ENCODE data around the gene PPP2R2B. TPM values are rescaled to one million over a fixed set of nuclear protein-coding genes. Genes with fewer than 3 reads are reported as not detected.

PPP2R2B gene
- total RNA-seq, 1 experiment from 2014 or later, result not detected

DNA sequence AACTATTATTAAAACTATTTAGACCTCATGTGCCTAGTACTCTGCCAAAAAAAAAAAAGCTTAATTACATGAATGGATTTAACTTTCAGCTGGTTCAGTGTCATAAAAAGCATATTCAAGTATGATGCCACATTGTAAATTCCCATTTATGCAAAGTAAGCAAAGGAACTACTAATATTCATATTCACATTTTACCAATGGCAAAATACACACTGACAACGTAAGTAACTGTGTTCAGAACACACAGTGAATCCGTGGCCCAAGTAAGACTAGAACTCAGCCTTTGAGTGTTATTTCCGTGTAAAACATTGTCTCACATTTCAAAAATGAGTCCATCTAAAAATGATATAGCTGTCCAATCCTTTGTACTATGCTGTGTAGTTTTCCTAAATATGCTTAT, 56.8 kb downstream of the PPP2R2B start:
- intact Hi-C loops (cut with micrococcal nuclease), result no loop called here
- H3K4me2 ChIP-seq (ENCODE audit: low read length), result no peak overlapping the region
- TF ChIP-seq EZH2phosphoT487 (IDR thresholded peaks at IDR 0.05; ENCODE audit: borderline replicate concordance, low read length), result no peak
- TF ChIP-seq EZH2 (IDR thresholded peaks at IDR 0.05; ENCODE audit: low read length, unreplicated experiment), result no peak
- TF ChIP-seq, protein P1, sequence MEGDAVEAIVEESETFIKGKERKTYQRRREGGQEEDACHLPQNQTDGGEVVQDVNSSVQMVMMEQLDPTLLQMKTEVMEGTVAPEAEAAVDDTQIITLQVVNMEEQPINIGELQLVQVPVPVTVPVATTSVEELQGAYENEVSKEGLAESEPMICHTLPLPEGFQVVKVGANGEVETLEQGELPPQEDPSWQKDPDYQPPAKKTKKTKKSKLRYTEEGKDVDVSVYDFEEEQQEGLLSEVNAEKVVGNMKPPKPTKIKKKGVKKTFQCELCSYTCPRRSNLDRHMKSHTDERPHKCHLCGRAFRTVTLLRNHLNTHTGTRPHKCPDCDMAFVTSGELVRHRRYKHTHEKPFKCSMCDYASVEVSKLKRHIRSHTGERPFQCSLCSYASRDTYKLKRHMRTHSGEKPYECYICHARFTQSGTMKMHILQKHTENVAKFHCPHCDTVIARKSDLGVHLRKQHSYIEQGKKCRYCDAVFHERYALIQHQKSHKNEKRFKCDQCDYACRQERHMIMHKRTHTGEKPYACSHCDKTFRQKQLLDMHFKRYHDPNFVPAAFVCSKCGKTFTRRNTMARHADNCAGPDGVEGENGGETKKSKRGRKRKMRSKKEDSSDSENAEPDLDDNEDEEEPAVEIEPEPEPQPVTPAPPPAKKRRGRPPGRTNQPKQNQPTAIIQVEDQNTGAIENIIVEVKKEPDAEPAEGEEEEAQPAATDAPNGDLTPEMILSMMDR (conservative IDR thresholded peaks at IDR 0.05; ENCODE audit: low read depth, low read length), result no peak
- CTCF ChIA-PET, result no interaction called here
- POLR2A ChIA-PET (ENCODE audit: unreplicated experiment), result no interaction called here
- H3K79me2 ChIP-seq (ENCODE audit: low read length), result no peaks in the 10 kb centered on the region
- no peaks in the 10 kb centered on the region for H3K9me3 ChIP-seq (ENCODE audit: low read length)
- no peaks in the 10 kb centered on the region for H3F3A ChIP-seq (ENCODE audit: low read length, unreplicated experiment)
- 0 out of 2 replicates have a peak, but pooled peaks cover 4% of the 10 kb centered on the region for H3K27me3 ChIP-seq (ENCODE audit: low read length)
- BruUV-seq (replicated peaks), result no TSS peak
- H3K36me3 ChIP-seq (ENCODE audit: low read depth, low read length), result no peaks in the 10 kb centered on the region
- DNase-seq, result no peak
- no peak overlapping the region for H2AFZ ChIP-seq (ENCODE audit: low read length)
- H3K27ac ChIP-seq (ENCODE audit: low read length), result no peak overlapping the region
- H3K9ac ChIP-seq (ENCODE audit: low read length), result no peak overlapping the region
- no peak overlapping the region for H3K4me3 ChIP-seq (ENCODE audit: low read length)
- H4K20me1 ChIP-seq (ENCODE audit: low read length), result no peaks in the 10 kb centered on the region
- ATAC-seq, result no peak
- no peaks in the 10 kb centered on the region for H3K9me2 ChIP-seq (replicated peaks; ENCODE audit: low read length)
- H3K4me1 ChIP-seq (ENCODE audit: insufficient read depth, low read length), result no peaks in the 10 kb centered on the region

DNA sequence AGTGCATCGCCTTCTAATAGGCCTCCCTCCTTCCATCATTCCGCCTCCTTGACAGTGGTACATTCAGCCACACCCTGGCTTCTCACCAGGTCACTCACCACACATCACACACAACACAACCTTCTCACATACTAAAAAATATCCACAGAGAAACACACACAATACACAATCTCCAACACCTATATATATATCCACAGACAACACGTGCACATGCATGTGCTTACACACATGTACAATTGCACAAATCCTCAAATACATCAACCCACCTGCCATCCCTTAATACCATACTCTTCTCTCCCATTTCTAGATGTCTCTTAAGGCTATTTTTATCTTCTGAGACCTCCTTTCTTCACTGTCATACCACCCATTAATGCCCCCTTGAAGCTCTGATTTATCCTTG, 57.6 kb downstream of the PPP2R2B start:
- TF ChIP-seq, protein P1 (conservative IDR thresholded peaks at IDR 0.05; ENCODE audit: low read depth, low read length), result no peak
- TF ChIP-seq EZH2phosphoT487 (IDR thresholded peaks at IDR 0.05; ENCODE audit: borderline replicate concordance, low read length), result no peak
- no peak for TF ChIP-seq EZH2 (IDR thresholded peaks at IDR 0.05; ENCODE audit: low read length, unreplicated experiment)
- H4K20me1 ChIP-seq (ENCODE audit: low read length), result no peaks in the 10 kb centered on the region
- H2AFZ ChIP-seq (ENCODE audit: low read length), result no peak overlapping the region
- H3K9ac ChIP-seq (ENCODE audit: low read length), result no peak overlapping the region
- H3K27ac ChIP-seq (ENCODE audit: low read length), result no peak overlapping the region
- no peak overlapping the region for H3K4me3 ChIP-seq (ENCODE audit: low read length)
- DNase-seq, result no peak
- no peak for ATAC-seq
- no peaks in the 10 kb centered on the region for H3K4me1 ChIP-seq (ENCODE audit: insufficient read depth, low read length)
- intact Hi-C loops (cut with micrococcal nuclease), result no loop called here
- no peaks in the 10 kb centered on the region for H3K9me2 ChIP-seq (replicated peaks; ENCODE audit: low read length)
- no peaks in the 10 kb centered on the region for H3K9me3 ChIP-seq (ENCODE audit: low read length)
- no peak overlapping the region for H3K4me2 ChIP-seq (ENCODE audit: low read length)
- BruUV-seq (replicated peaks), result no TSS peak
- no peaks in the 10 kb centered on the region for H3K36me3 ChIP-seq (ENCODE audit: low read depth, low read length)
- CTCF ChIA-PET, result no interaction called here
- H3K27me3 ChIP-seq (ENCODE audit: low read length), result 0 out of 2 replicates have a peak, but pooled peaks cover 4% of the 10 kb centered on the region
- no peaks in the 10 kb centered on the region for H3F3A ChIP-seq (ENCODE audit: low read length, unreplicated experiment)
- POLR2A ChIA-PET (ENCODE audit: unreplicated experiment), result no interaction called here
- H3K79me2 ChIP-seq (ENCODE audit: low read length), result no peaks in the 10 kb centered on the region

DNA sequence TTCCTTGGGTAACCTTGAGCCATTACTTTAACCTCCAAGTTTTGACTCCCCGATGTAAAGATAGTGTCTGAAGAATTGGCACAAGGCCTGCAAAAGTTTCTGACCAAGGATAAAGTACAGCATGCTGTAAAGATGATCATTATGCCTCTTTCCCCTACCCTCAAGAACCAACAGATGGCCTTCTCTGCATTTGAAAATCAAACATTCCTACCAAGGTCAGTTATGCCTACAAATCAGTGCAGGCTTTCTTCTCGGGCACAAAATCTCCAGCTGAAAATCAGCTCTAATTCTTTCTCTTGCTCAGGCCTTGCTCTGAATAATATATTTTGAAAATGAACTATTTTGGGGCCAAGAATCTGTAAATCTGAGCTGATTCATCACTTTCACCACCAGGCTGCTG, 59.7 kb downstream of the PPP2R2B start:
- Histone ChIP-seq H3K36me3 (ENCODE audit: low read depth, low read length) (no peaks in the 10 kb centered on the region), H4K20me1 (ENCODE audit: low read length) (no peaks in the 10 kb centered on the region), H3K4me1 (ENCODE audit: insufficient read depth, low read length) (no peaks in the 10 kb centered on the region), H3K9ac (ENCODE audit: low read length) (no peak overlapping the region), H3K27me3 (ENCODE audit: low read length) (0 out of 2 replicates have a peak, but pooled peaks cover 4% of the 10 kb centered on the region), H3K27ac (ENCODE audit: low read length) (no peak overlapping the region), H3K9me3 (ENCODE audit: low read length) (no peaks in the 10 kb centered on the region), H2AFZ (ENCODE audit: low read length) (no peak overlapping the region), H3K9me2 (replicated peaks; ENCODE audit: low read length) (no peaks in the 10 kb centered on the region), H3K4me3 (ENCODE audit: low read length) (no peak overlapping the region), H3F3A (ENCODE audit: low read length, unreplicated experiment) (no peaks in the 10 kb centered on the region), H3K4me2 (ENCODE audit: low read length) (no peak overlapping the region), H3K79me2 (ENCODE audit: low read length) (no peaks in the 10 kb centered on the region)
- POLR2A ChIA-PET (ENCODE audit: unreplicated experiment), result no interaction called here
- intact Hi-C loops (cut with micrococcal nuclease), result no loop called here
- TF ChIP-seq, protein P1 (conservative IDR thresholded peaks at IDR 0.05; ENCODE audit: low read depth, low read length), result no peak
- no peak for TF ChIP-seq EZH2phosphoT487 (IDR thresholded peaks at IDR 0.05; ENCODE audit: borderline replicate concordance, low read length)
- no peak for TF ChIP-seq EZH2 (IDR thresholded peaks at IDR 0.05; ENCODE audit: low read length, unreplicated experiment)
- DNase-seq, result no peak
- no TSS peak for BruUV-seq (replicated peaks)
- ATAC-seq, result no peak
- CTCF ChIA-PET, result no interaction called here

Data from PC-3 (cell line).